ENCODE results near the gene SLC6A8. TPM values are rescaled to one million over a fixed set of nuclear protein-coding genes. Genes with fewer than 3 reads are reported as not detected.

The SLC6A8 gene
- total and polyA plus RNA-seq, 2 experiments from 2014 or later = 29.0 to 35.8 TPM

DNA sequence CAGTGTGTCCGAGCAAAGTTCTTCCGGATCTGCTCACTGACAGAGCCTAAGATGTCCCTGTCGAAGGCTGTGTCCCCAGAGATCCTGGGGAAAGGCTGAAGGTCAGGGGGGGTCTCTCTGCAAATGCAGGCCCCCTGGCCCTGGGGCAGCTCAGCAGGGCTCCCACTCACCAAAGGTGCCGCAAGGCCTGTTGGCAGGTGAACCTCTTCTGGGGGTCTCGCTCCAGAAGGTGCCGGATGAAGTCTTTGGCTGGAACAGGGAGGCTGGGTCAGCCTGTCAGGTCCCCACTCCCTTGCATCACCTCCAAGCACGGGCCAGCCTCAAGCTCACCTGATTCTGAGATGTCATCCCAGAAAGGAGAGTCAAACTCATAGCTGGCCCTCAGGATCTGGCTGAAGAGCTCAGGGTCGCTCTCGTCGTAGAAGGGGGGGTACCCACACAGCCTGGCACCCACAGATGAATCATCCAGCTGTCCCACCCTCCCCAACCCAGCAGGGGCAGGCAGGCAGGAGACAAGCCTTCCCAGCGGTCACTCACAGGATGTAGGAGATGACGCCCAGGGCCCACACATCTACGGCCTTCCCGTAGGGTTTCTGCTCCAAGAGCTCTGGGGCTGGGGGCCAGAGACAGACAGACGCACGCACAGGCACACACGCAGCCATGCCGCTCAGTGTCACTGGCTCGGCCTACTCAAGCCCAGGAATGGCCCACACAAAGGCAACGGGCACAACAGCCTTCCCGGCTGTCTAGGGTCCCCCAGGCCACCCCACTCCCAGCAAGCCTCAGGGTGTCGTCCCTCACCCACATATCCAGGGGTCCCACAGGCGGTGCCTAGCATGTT is 16.8 kb upstream of the SLC6A8 start:
- no peaks in the 10 kb centered on the region for H3K36me3 ChIP-seq
- H3K27ac ChIP-seq = no peak overlapping the region
- H3K9me3 ChIP-seq (ENCODE audit: low read depth) = no peaks in the 10 kb centered on the region
- no peak overlapping the region for H3K4me3 ChIP-seq
- DNase-seq (ENCODE audit: low read depth in 1 of 2, low spot score in 1 of 2) = no peak
- TF ChIP-seq, protein P1, sequence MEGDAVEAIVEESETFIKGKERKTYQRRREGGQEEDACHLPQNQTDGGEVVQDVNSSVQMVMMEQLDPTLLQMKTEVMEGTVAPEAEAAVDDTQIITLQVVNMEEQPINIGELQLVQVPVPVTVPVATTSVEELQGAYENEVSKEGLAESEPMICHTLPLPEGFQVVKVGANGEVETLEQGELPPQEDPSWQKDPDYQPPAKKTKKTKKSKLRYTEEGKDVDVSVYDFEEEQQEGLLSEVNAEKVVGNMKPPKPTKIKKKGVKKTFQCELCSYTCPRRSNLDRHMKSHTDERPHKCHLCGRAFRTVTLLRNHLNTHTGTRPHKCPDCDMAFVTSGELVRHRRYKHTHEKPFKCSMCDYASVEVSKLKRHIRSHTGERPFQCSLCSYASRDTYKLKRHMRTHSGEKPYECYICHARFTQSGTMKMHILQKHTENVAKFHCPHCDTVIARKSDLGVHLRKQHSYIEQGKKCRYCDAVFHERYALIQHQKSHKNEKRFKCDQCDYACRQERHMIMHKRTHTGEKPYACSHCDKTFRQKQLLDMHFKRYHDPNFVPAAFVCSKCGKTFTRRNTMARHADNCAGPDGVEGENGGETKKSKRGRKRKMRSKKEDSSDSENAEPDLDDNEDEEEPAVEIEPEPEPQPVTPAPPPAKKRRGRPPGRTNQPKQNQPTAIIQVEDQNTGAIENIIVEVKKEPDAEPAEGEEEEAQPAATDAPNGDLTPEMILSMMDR (IDR thresholded peaks at IDR 0.05; ENCODE audit: low read depth, low read length) = no peak
- no peaks in the 10 kb centered on the region for H3K4me1 ChIP-seq (ENCODE audit: low read depth)
- H3K27me3 ChIP-seq = no peaks in the 10 kb centered on the region

DNA sequence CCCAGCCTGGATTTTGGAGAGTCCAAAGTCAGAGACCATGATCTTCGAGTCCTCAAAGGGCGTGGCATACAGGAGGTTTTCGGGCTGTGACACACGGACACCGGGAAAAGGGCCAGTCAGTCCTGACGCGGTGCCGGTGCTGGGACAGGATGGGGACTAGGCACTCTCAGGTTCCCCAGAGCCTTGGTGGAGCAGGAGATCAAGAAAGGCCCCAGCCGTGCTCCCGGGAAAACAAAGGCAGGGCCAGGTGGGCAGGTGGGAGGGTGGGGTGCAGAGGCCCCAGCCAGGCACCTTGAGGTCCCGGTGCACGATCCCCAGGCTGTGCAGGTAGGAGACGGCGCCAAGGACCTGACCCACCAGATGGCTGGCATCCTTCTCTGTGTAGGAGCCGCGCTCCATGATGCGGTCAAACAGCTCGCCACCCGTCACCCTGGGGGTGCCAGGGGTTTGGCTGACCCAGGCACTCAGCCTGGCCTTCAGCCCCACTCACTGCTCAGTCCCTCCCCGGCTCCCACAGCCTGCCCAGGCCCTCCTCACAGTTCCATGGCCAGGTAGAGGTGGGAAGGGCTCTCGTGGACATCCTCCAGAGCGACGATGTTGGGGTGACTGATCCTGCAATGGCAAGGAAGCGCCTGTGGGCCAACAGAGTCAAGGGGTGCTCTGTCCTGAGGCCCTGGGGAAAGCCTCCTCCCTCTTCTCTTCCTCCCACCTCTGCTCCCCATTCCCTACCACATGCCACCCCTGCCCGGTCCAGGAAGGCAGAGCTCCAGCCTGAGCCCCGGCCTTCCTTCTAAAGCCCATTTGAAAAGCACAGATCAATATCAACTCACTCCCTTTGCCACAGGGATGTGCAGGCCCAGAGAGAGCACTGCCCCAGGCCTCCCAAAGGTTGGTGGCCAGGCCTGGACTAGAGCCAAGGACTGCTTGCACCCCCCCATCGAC is 15.9 kb upstream of the SLC6A8 start:
- Histone ChIP-seq H3K36me3 (no peaks in the 10 kb centered on the region), H3K27me3 (no peaks in the 10 kb centered on the region), H3K4me3 (no peak overlapping the region), H3K27ac (no peak overlapping the region), H3K9me3 (ENCODE audit: low read depth) (no peaks in the 10 kb centered on the region), H3K4me1 (ENCODE audit: low read depth) (no peaks in the 10 kb centered on the region)
- DNase-seq (ENCODE audit: low read depth in 1 of 2, low spot score in 1 of 2) = no peak
- TF ChIP-seq, protein P1 (IDR thresholded peaks at IDR 0.05; ENCODE audit: low read depth, low read length) = no peak

- peak in 1 of 2 donors; percentile 28 for DNase-seq (ENCODE audit: low read depth in 1 of 2, low spot score in 1 of 2)
- H3K4me1 ChIP-seq (ENCODE audit: low read depth) = no peaks in the 10 kb centered on the region
- H3K36me3 ChIP-seq = no peaks in the 10 kb centered on the region
- H3K27me3 ChIP-seq = no peaks in the 10 kb centered on the region
- no peak overlapping the region for H3K4me3 ChIP-seq
- TF ChIP-seq, protein P1 (IDR thresholded peaks at IDR 0.05; ENCODE audit: low read depth, low read length) = no peak
- no peaks in the 10 kb centered on the region for H3K9me3 ChIP-seq (ENCODE audit: low read depth)
- H3K27ac ChIP-seq = no peak overlapping the region
These were observed 14.9 kb upstream of the SLC6A8 start for GRCh38 chrX:153672531-153673427.

DNA sequence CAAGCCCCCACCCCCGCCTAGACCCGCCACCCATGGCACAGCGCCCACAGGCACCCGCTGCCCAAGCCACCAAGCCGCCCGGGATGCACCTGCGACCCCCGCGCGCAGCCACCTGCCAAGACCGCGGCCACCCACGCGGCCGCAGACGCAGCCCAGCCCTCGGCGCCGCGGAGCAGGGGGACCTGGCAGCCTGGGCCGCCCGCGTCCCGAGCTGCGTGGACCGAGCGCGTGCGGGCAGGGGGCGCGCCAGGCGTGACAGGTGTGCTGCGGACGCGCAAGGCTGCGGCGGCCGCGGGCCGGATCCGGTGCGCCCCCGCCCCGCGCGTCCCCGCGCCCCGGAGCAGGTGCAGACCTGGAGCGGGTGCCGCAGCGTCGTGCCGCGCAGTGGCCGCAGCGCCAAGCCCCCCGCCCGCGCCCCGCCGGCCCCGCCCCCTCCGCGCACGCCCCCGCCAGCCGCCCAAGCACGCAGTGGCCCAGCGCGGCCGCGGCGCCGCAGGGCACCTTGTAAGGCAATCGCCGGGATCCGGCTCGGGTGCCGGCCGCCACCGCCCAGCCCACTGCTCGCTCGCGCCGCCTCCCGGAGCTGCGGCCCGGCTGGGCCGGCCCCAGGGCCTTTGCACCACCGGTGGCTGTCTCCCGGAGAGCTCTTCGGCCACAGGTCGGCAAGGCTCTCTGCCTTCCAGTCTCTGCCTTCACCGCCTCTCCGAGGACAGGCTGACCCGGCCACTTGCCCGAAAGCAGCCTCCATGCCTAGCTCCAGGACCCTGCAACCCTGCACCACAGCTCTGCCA is 14.1 kb upstream of the SLC6A8 start, which contains the start of gene PNCK:
Gene PNCK (minus strand): TSS at position 386 of the 791 bp plus-strand sequence. CDS start 737 bp downstream, outside the sequence.
- DNase-seq (ENCODE audit: low read depth in 1 of 2, low spot score in 1 of 2) = peak in 1 of 2 donors; percentile 48

More for the DNA sequence above, 14.1 kb upstream of the SLC6A8 start, which contains the start of gene PNCK:
- no peaks in the 10 kb centered on the region for H3K4me1 ChIP-seq (ENCODE audit: low read depth)
- H3K4me3 ChIP-seq = no peak within 1 kb of the TSS
- H3K27me3 ChIP-seq = no peaks in the 10 kb centered on the region
- no peaks in the 10 kb centered on the region for H3K36me3 ChIP-seq
- no peak within 1 kb of the TSS for H3K27ac ChIP-seq
- TF ChIP-seq, protein P1 (IDR thresholded peaks at IDR 0.05; ENCODE audit: low read depth, low read length) = no peak
- H3K9me3 ChIP-seq (ENCODE audit: low read depth) = no peaks in the 10 kb centered on the region
